HG03442 (cell line): Measurements from ENCODE around the gene TAF15.

Experiments used
- ATAC-seq: cut with Tn5 transposase; IDR thresholded peaks from one replicate; pipeline ENCODE4 v1.9.1; 2021; ENCODE audit warnings: mild to moderate bottlenecking, moderate library complexity; ENCODE audit not compliant: unreplicated experiment

Gene TAF15

DNA sequence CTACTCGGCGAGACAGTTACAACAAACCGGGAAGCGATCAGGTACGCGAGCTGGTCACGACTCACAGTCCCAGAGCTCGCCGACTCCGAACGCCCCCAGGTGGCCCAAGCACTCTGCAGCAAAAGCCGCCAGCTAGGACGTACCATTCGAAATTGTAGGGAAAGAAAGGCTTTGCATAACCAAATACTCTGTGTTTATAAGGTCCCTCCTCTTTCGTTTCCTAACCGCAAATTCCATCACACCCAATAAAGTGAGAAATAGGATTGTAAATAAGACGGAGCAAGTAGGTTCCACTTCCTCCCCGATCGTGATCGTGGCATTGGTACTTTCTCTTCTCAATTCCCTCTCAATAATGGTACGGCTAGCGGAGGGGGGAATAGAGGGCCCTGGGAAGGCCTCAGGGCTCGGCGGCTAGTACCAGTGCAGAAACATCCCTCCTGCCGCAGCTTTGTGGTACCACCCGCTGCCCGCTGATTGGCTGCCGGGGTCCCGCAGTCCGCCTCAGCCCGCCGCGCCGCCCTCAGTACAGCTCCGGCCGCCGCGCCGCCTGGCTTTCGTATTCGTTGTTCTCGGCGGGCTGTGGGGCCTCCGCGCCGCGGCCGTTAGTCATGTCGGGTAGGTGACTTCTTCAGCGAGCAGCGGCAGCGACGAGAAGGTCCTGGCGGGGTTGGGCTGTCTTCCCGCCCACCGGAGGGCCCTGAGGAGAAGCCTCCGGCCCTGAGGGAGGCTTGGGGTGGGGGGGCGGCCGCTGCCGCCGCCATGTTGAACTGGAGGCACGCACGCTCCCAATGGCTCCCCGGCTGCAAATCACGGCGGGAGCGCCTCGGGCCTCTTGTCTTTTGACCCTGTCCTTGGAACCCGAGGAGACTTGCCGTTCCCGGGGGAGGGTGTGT is at the start of gene TAF15:
TAF15 (plus strand) TSS at position 523 of the 893 bp plus-strand sequence; CDS start at position 609, 86 bp downstream.
- peak; percentile 91 for ATAC-seq

DNA sequence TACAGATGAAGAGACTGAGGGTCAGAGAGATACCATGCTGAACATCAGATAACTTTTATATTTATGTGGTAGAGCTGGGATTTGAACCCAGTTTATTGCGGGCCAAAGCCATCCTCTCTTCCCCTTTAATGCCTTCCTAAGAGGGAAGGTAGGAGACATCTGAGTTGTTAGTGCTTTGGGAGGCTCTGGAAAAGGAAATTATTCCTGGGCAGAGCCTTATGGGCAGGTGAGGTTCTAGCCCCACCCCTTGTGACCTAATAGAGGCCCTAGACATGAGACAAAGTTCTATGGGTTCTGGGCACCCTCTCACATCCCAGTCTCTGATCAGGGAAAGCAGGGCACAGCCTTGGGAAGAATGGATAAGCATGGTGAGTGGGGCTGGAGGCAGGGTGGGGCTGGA is 48.7 kb upstream of the TAF15 start, which contains the start of gene C17orf50:
C17orf50 (plus strand) TSS at position 301 of the 400 bp plus-strand sequence; CDS start at position 356, 55 bp downstream.
- no peak for ATAC-seq

DNA sequence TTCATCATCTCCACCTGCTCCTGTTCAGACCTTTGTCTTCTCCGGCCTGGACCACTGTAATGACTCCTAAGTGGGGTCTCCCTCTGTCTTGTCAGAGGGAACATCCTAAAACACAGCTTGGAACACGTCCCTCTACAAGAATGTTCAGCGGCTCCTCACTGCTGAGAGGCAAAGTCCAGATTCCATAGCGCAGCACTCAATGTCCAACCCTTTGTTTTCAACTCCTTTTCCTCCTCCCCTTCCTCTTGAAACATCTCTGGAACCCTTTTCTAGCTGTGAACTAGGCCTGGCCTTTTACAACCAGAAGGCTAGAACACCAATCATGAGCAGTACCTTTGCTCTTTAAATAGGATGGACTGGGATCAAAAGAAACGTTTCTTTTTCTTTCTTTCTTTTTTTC is 47.7 kb upstream of the TAF15 start:
- no peak for ATAC-seq

DNA sequence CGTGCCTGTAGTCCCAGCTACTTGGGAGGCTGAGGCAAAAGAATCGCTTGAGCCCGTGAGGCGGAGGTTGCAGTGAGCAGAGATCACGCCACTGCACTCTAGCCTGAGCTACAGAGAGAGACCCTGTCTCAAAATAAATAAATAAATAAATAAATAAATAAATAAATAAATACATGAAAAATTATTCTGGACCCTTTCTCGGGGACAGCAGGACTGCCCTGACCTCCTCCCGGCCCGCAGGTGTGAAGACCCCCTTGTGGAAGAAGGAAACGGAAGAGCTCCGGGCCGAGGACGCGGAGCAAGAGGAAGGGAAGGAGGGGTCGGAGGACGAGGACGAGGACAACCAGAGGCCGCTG is 45.5 kb upstream of the TAF15 start:
- no peak for ATAC-seq

DNA sequence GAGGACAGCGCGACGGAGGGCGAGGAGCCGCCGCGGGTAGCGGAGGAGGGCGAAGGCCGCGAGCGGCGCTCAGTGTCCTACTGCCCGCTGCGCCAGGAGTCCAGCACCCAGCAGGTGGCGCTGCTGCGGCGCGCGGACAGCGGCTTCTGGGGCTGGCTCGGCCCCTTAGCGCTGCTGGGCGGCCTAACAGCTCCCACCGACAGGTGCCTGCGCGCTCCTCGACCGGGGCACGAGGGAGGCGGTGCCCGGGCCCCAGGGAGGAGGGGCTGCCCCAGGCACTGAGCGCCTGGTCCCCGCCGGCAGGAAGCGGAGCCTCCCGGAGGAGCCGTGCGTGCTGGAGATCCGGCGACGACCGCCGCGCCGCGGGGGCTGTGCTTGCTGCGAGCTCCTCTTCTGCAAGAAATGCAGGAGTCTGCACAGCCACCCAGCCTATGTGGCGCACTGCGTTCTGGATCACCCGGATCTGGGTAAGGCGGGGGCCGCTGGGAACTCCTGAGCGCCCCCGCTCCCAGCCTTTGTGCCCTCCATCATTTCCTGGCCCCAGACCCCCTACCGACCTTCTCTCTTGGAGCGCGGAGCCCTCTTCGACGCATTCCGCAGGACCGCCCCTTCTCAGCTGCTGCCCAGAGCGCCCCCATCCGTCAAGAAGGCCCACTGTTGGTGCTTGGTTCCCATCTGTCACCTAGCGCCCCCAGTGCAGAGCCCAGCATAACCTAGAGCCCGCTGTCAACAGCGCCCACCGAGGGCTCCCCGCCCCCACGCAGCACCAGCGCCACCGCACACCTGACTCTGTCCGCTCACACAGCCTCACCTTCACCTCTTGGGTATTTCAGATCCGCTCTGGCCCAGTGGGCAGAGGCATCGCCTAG is 44.9 kb upstream of the TAF15 start:
- peak; percentile 76 for ATAC-seq

DNA sequence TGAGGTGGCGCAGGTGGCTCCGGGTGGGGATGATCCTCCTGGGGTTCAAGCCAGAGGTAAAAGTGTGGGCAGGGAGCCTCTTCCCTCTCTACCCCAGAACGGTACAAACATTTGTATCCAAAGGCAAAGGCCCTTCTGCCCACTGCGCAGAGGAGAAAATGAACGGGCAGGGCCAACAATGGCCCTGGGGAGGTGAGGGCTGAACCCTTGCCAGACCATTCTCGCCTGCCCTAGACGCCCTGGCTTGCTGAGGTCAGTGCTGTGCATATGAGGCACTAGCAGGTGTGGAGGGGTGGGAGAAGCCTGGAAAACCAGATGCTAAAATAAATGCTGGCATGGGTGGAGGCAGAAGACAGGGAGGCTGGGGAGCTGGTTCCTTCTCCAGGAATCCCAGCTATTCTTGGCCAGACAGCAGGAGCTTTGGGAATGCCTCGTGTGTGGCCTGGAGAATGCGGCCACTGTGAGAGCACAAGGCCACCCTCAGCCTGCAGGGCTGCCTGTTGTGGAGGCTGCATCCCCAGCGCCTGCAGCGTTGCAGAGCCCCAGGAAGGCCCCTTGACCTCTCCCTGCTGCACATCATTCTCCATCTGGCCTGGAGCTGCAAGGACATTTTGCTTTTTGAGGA is 44.1 kb upstream of the TAF15 start:
- ATAC-seq, result no peak

DNA sequence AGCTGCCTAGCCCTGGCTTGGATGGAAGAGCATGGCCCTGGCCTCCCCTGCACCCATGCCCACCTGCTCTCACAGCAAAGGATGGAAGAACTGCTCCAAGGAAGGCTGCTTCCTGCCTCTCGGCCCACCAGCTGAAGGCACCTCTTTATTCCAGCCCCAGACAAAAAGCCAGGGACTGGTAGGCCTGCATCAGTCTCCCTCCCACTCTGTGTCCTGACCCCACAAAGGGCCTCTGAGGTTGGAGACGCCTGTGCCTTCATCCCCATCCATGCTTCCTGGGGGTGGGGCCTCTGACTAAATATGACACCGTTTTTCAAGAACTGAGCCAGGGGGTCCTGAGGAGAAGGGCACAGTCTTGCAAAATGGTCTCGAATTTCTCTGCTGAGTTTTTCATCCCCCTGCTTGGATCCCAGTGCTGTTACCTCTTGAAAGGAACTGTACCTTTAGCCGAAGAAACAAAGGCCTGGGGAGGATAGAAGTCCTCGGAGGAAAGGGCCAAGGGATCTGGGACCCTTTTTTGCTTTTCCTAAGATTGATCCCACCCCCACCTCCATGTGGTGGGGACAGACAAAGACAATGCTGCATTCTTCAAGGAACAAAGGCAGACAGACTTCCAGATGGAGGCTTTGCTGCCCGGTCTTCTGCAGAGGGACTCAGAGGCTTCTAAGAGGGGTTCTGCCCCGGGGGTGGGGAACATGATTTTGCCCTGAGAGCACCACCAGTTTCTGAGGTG is 43.4 kb upstream of the TAF15 start:
- ATAC-seq, result no peak

DNA sequence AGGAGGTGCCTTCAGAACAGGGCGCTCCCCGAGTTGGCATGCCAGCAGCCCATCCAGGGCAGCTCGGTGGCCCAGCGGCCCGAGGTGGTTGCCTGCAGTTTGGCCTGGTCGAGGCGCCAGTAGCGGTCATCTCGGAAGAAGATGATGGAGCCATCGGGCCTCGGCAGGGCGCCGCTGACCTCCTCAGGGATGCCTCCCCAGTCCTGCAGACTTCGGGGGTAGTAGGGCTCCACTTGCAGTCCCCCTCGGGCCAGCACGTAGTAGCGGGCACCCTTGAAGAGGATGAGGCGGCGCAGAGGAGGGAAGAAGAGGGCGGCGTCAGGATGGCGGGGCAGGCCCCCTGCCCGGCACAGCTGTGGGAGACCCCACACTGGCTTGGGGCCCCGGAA is 42.8 kb upstream of the TAF15 start:
- no peak for ATAC-seq

DNA sequence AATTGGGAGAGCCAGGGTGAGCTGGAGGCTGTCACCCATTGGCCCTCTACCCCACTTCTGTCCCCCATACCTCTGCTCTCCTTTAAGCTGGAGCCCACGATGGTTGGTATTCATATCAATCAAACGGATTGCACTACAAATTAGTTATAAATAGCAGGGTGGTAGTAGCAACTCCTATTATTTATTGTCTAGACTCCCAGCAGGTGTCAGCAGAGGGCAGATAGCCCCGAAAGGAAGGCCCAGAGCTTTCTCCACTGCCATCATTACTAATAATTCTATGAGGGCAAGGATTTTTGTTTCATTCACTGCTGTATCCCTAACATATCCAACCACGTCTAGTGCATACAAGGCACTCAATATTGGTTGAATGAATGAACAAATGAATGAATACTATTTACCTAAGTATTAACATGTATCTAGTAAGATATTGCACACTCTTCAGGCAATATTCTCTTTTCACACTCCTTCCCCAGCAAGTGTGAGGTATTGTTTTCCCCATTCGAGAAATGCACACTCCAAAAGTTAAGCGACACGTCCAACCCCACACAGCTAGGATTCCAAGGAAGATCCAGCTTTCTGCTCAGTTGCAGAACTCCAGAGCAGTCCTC is 42.3 kb upstream of the TAF15 start:
- ATAC-seq, result no peak

DNA sequence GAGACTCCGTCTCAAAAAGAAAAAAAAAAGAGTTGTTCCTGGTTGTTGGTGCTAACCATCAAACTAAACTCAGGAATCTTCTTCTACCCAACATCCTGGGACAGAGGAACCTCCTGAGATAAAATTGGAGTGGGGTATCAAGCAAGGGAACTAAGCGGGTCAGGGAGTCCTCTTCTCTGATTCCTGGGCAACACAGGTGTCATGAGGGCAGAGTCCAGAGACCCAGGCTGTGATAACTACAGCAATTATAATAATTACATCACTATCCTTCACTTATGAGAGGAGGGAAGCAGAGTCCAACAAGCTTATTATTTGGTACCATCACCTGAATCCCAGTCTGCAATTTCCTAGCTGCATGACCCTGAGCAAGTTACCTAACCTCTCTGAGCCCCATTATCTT is 40.5 kb upstream of the TAF15 start:
- no peak for ATAC-seq

DNA sequence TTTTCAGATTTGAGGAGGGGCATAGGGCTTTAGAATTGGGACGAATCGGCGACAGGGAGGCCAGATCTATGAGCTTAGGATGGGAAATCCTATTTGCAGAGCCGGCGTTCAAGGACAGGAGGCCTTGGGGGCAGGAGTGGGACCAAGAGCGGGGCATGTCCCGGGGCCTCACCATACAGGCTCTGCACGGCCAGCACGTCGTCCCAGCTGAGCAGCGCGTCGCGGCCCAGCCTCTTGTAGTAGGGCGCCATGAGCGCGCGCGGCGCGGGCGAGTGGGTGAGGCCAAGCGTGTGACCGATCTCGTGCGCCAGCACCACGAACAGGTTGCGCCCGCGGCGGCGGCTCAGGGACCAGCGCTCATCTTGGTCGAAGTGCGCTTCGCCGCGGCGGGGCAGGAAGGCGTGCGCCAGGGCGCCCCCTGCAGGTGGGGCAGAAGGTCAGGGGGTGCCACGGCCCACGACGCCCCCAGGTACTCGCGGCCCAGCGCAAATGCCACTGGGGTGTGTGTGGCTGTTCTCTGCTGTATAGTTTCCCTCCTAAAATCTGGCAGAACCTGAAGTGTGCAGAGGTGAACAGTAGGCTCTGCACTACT is 39.3 kb upstream of the TAF15 start:
- ATAC-seq, result no peak

DNA sequence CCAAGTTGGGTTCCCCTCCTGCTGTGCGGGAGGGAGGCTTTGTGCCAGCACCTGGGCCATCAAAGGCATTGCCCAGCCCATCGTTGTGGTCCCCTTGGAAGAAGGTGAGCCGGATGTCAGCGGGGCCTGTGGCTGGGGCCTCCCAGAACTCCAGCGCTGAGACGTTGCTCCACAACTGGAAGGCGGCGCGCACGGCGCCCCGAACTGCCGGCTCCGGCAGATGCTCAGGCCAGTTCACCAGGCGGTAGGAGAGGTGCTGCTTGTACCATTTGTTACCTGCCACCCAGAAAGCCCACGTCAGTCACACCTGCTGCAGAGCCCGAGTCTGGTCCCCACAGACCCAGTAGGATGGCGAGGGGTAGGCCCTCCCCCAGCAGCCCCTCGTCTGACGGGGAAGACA is 36.2 kb upstream of the TAF15 start:
- ATAC-seq, result no peak

DNA sequence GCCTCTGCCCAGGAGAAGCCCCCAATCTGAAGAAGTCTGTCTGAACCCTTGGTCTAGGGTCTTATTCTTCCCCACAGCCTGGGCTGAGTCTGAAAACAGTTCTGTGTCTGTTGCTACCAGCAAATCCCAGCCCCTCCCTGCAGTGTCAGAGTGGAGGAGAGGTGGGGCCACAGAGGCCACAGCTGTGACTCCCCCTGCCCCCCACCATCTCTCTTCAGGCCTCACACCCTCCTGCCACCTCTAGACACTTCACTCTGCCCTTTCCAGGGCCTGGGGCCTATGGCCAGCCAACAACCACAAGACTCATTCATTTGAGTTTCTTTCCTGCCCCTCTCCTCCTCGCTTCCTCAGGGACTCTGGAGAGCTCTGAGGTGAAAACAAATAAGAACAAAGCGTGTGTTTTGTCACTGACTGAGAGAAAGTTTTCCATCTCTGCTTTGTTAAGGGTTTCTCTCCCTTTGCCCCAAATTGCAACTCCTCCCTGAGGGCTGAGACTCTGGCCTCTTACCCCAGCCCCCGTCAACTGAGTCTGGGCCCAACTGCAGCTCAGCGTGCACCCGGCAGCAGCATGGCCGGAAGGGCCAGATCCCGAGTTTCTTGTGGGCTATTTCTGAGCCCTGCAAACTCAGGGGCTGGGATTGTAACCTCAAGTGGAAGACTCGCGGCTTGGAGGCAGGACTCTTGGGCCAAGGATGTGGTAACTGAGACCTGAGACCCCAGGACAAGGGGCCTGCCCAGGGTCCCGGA is 35.4 kb upstream of the TAF15 start:
- ATAC-seq, result no peak

DNA sequence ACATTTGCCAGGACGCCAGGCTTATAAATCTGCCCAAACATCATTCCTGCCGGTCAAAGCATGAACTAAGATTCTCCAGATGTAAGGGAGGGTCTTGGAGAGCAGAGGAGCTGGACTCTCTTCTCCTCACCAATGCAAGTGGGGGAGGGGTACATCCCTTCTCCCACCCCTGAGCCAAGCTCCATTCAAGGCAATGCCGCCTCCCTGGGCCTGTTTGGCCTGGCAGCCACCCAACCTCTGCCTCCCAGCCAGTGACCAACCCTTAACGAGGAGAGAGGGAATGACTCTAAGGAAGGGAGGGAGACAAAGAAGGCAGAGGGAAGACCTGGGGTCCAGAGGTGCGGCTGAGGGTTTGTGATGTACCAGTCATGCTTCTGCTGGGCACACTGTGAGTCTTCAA is 34.8 kb upstream of the TAF15 start:
- no peak for ATAC-seq

DNA sequence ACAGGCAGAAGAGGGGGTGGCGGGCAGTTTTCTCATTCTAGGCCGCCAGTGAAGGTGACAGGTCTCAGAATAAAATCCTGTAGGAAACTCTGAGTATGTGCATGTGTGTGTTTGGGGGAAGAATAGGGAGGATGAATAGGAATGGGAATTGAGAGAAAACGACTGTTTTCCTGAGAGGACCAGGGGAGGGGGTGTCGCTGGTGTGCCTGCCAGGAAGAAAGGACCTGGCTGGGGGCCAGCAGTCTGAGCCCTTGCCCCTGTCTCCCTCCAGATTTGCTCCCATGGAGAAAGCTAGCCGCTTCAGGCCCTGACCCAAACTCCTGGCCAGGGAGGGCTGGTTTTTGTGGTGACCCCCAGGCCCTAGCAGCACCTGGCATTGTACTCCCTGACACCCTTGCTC is 34.2 kb upstream of the TAF15 start:
- ATAC-seq, result no peak

DNA sequence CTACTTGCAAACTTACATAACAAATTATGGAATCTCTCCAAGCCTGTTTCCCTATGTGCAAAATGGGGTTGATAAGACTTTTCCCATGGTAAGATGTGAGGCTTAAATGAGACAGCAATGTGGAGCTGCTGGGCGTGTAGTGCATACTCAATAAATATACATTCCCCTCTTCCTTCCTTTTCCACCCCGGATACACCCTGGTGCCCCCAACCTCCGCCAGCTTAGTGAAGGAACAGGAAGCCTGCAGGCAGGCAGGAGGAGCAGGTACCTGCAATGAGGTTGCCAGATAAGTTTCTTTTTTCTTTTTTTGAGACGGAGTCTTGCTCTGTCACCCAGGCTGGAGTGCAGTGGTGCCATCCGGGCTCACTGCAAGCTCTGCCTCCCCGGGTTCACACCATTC is 33.7 kb upstream of the TAF15 start:
- ATAC-seq, result no peak

DNA sequence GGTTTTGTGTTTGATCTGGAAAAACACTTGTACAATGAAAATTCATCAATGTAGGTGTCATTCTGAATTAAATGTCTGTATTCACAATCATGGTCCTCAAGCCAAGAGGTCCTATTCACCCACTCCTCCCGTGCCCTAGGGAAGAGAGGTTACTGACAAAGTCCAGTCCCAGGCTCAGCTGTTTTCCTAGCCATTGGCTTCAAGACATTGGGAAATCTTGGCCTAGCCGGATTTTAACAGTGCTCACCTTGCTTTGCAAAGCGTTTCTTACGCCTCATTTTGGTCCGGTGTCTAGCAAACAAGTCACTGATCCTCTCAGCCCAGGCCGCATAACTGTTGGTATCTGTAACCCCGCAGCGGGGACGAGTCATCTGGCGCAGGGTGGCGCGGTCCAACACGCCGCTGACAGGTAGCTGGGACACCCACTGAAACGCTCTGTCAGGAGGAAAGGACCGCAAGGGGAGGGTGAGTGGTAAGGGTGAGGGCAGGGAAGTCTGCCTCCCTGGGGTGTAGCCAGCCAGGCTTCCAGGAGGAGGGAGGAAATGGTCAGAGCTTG is 30.6 kb upstream of the TAF15 start:
- ATAC-seq, result no peak

DNA sequence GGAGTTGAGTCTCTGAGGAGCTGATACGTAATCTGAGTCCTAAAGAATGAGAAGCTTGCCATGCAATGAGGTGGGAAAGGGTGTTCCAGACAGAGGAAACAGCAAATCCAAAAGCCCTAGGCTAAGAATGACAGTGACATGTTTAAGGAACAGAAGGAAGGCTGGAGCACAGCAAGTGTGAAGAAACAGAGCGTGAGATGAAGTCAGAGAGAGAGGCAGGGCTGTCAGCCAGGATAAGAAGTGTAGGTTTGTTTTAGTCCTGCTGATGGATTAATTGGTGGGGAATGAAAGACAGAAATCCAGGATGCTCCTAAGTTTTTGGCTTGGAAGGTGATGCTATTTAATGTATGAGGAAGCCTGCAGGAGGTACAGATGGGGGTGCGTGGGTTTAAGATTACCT is 28.3 kb upstream of the TAF15 start:
- no peak for ATAC-seq

DNA sequence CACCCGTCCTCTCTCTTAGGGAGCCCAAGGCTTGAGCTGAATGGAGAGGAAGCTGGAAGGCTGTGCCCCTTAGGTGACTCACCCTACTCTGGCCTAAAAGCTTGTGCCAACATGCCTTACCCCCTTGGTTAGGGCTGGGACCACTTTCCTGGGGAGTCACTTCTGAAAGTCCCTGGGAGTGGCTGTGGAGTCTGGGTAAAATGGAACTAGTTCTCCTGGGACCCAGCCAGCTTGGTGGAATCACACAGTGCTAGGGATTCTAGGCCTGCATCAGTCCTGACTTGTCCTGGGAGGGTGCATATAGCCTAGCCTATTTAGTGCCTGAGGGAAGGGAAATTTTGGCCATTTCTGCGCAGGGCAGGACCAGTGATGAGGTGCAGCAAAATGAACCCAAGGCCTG is 24.4 kb upstream of the TAF15 start:
- ATAC-seq, result no peak
